ENCODE results near the gene SLC25A44. TPM values are rescaled to one million over a fixed set of nuclear protein-coding genes. Genes with fewer than 3 reads are reported as not detected.

The SLC25A44 gene
- total RNA-seq, 1 experiment from 2014 or later: 33.2 TPM

DNA sequence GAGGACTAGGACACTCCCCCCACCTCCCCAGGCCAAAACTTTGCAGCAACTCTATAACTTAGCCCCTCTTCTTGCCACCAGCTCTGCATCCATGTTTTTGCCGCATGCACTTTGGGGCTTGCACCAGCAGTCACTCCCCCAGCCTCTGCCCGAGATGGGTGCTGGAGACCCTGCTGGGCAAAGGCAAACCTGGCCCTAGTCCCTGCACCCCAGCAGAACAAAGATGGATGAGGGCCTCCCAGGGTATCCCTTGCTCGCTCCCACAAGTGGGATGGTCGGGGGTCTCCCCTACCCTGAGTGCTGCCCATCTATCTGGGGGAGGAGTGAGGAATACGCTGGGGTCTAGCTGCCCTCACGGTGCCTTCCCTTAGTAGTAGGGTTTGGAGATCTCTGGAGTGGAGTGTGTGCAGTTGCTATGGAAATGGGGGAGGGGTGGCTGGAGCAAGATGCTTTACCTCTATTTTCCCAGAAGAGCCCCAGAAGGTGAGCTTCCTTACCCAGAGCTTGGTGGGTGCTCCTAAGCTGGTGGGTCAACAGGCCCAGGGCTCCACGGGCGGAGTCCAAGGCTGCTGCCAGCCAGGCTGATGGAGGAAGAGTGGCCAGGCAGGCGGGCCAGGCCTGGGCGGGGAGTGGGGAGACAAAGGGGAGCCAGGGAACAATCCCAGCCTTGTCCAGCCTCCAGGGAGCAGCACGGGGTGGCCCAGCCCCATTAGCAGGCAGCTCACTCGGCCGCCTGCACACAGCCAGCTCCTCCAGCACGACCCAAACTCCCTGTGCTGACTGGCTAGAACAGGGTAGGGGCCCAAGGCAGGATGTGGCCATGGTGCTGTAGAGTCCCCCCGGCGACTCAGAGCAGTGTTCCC, 53.8 kb downstream of the SLC25A44 start, which contains the start of gene PAQR6:
TSS of gene PAQR6 (minus strand) at position 597 of the 863 bp plus-strand sequence. CDS start 1,325 bp downstream, outside the sequence.
- DNase-seq: peak; percentile 82
- Histone ChIP-seq H3K4me3 (ENCODE audit: insufficient read depth, low read depth, low read length) (no peak within 1 kb of the TSS), H3K27me3 (ENCODE audit: control insufficient read depth, insufficient read depth, low read length) (no peaks in the 10 kb centered on the region), H3K36me3 (replicated peaks; ENCODE audit: control insufficient read depth, insufficient read depth, low read length) (peaks cover 23% of the 10 kb centered on the region)

DNA sequence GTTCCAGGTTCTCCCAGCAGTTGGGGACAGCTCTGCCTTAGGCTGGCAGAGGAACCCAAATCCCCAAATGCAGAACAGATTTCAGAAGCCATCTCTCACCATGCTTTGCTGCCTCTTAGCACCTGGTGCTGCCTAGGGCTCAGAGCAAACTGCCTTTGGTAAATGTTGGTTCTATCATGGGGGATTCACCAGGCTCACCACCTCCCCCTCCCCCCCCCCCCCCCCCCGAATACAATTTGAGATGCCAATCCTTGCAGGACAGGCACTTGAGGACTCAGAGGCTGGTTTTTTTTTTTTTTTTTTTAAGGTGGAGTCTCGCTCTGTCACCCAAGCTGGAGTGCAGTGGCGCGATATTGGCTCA, 54.4 kb downstream of the SLC25A44 start:
- no peaks in the 10 kb centered on the region for H3K27me3 ChIP-seq (ENCODE audit: control insufficient read depth, insufficient read depth, low read length)
- no peak overlapping the region for H3K4me3 ChIP-seq (ENCODE audit: insufficient read depth, low read depth, low read length)
- H3K36me3 ChIP-seq (replicated peaks; ENCODE audit: control insufficient read depth, insufficient read depth, low read length): peaks cover 29% of the 10 kb centered on the region
- DNase-seq: peak; percentile 65

DNA sequence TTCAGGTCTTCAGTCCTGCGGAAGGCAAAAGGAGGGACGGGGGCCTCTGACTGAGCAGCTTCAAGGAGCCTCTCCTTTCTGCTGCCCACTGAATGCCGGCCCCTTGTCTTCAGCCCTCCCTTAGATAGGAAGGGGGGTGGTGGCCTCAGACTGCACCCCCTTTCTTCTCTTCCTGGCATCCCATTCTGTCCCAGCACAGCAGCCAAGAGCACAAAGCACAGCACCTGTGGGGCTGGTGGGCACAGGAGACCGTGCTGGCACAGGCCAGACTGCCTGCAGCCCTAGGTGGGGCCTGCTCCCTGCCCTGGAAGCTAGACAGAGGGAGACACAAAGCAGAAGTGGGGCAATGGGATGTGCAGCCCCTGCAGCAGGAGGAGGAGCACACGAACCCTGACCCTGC, 55.7 kb downstream of the SLC25A44 start:
- no peak for DNase-seq
- Histone ChIP-seq H3K4me3 (ENCODE audit: insufficient read depth, low read depth, low read length) (no peak overlapping the region), H3K36me3 (replicated peaks; ENCODE audit: control insufficient read depth, insufficient read depth, low read length) (peaks cover 35% of the 10 kb centered on the region), H3K27me3 (ENCODE audit: control insufficient read depth, insufficient read depth, low read length) (no peaks in the 10 kb centered on the region)

DNA sequence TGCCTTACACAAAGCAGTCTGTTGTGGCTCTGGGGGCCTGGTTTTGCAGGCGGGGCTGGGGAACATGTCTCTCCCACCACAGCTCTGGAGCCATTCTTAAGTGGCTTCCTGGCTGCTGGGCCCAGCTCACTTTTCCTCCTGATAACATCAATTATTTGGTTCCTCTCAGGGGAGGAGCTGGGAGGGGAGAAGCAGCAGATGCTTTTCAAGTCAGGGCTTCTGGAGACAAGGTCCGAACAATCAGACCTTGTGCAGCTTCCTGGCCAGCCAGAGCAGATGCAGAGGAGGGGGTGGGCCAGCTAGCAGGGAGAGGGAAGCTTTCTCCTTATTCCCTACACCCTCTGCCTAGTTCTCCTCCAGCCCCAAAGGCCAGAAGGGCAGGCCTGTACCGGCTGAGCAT, 57.6 kb downstream of the SLC25A44 start:
- Histone ChIP-seq H3K27me3 (ENCODE audit: control insufficient read depth, insufficient read depth, low read length) (no peaks in the 10 kb centered on the region), H3K4me3 (ENCODE audit: insufficient read depth, low read depth, low read length) (no peak overlapping the region), H3K36me3 (replicated peaks; ENCODE audit: control insufficient read depth, insufficient read depth, low read length) (peaks cover 36% of the 10 kb centered on the region)
- no peak for DNase-seq

DNA sequence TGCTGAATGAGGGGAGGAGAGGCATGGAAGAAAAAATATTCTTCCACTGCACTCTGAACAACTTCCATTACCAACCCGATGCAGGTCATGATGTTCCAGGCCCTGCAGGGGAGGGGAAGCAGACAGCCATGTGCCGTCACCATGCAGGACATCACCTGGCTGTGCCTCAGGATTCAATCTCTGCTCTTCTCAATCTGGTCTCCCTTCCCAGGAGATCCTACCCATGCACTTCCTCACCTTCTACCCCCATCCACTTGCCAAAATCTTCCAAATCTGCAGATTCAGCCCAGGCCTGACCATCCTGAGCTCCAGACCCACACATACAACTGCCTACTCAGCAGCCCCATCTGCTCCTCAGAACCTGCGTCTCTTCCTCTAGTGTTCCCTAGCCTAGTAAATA, 59.7 kb downstream of the SLC25A44 start:
- H3K27me3 ChIP-seq (ENCODE audit: control insufficient read depth, insufficient read depth, low read length): no peaks in the 10 kb centered on the region
- no peak overlapping the region for H3K4me3 ChIP-seq (ENCODE audit: insufficient read depth, low read depth, low read length)
- no peak for DNase-seq
- H3K36me3 ChIP-seq (replicated peaks; ENCODE audit: control insufficient read depth, insufficient read depth, low read length): peaks cover 47% of the 10 kb centered on the region

DNA sequence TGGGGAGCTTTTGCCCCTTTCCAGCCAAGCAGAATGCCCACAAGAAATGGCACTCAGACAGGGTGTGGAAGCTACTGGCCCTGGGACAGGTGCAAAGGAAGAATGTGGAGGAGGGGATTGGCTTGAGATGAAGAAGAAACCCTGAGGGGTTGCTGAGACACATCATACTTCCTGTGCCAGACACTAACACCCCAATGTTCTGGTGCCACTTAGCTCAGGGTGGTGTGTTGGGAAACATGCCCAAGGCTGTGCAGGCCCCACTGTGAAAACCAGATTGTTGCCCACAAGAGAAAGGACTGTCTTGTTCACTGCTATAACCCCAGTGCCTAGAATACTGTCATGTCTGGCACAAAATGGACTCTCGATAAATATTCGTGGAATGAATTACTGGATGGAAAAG, 63.8 kb downstream of the SLC25A44 start:
- Histone ChIP-seq H3K4me3 (ENCODE audit: insufficient read depth, low read depth, low read length) (no peak overlapping the region), H3K36me3 (replicated peaks; ENCODE audit: control insufficient read depth, insufficient read depth, low read length) (peaks cover 55% of the 10 kb centered on the region), H3K27me3 (ENCODE audit: control insufficient read depth, insufficient read depth, low read length) (no peaks in the 10 kb centered on the region)
- no peak for DNase-seq

DNA sequence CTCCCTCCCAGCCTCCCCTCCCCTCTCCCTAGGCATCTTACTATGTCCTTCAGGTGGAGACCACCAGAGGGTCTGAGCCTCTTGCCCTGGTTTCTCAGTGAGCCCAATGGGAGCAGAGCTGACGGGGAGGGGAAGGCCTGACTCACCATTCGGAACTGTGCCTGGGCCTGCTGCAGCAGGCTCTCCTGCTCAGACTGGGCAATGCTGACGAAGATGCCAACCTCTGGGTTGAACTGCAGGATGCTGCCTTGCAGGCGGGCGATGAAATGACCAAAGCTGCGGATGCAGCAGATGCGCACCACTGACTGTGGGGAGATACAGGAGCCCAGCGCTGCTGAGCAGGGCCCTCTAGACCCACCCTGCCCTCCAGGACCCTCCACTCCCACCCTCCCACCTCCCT, 65.0 kb downstream of the SLC25A44 start:
- Histone ChIP-seq H3K36me3 (replicated peaks; ENCODE audit: control insufficient read depth, insufficient read depth, low read length) (peaks cover 53% of the 10 kb centered on the region), H3K27me3 (ENCODE audit: control insufficient read depth, insufficient read depth, low read length) (no peaks in the 10 kb centered on the region), H3K4me3 (ENCODE audit: insufficient read depth, low read depth, low read length) (no peak overlapping the region)
- DNase-seq: no peak

DNA sequence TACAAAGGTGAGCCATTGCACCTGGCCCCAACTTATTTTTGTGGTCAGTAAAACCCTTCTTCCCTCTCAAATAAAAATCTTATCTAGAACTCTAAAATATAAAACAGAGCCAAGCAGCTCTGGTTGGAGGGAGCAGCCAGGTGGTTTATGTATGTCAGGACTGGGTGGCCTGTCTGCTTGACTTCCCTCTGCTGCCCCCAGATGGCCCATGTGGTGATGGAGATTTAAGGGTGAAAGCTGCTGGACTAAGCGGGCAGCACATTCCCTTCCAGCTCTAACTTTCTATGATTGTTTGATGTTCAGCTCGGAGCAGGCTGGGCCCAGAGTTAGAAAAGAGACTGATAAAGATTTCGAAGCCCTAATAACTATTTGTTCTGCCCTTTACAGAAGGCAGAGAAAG, 65.9 kb downstream of the SLC25A44 start:
- Histone ChIP-seq H3K27me3 (ENCODE audit: control insufficient read depth, insufficient read depth, low read length) (no peaks in the 10 kb centered on the region), H3K4me3 (ENCODE audit: insufficient read depth, low read depth, low read length) (no peak overlapping the region), H3K36me3 (replicated peaks; ENCODE audit: control insufficient read depth, insufficient read depth, low read length) (peaks cover 53% of the 10 kb centered on the region)
- no peak for DNase-seq

DNA sequence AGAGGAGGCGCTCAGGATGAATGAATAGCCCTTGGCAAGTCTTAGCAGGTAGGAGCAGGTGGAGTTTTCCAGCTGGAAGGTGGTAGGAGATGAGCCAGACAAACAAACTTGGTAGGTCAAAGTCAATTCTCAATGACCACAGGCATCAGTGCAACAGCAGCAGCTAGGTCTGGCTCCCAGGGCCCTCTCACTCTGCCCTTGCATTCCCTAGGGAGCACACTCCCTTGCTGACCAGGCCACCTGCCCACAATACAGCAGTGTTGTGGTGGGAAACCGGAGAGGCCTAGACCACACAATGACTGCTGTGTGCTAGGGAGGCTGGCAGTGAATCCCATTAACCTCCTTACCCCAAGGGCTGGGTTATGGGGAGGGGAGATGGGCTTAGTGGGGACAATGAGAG, 67.0 kb downstream of the SLC25A44 start:
- Histone ChIP-seq H3K27me3 (ENCODE audit: control insufficient read depth, insufficient read depth, low read length) (no peaks in the 10 kb centered on the region), H3K36me3 (replicated peaks; ENCODE audit: control insufficient read depth, insufficient read depth, low read length) (peaks cover 60% of the 10 kb centered on the region), H3K4me3 (ENCODE audit: insufficient read depth, low read depth, low read length) (no peak overlapping the region)
- DNase-seq: no peak

Other genes with a start within 250 kb of the SLC25A44 start
- gene ARHGEF2, start 215.6 kb upstream of the SLC25A44 start, total RNA-seq (2014; rRNA removed; shearing (Covaris generic)): 97.1 and 104 TPM in 2 replicates
- 427 and 445 TPM in 2 replicates for gene SSR2, start 173.2 kb upstream of the SLC25A44 start, total RNA-seq (2014; rRNA removed; shearing (Covaris generic))
- gene UBQLN4, start 140.3 kb upstream of the SLC25A44 start, total RNA-seq (2014; rRNA removed; shearing (Covaris generic)): 64.6 and 66.3 TPM in 2 replicates
- 58.0 and 74.1 TPM in 2 replicates for gene LAMTOR2, start 139.3 kb upstream of the SLC25A44 start, total RNA-seq (2014; rRNA removed; shearing (Covaris generic))
- 18.3 and 27.6 TPM in 2 replicates for gene RAB25, start 132.9 kb upstream of the SLC25A44 start, total RNA-seq (2014; rRNA removed; shearing (Covaris generic))
- gene MEX3A, start 111.6 kb upstream of the SLC25A44 start, total RNA-seq (2014; rRNA removed; shearing (Covaris generic)): 52.7 and 65.2 TPM in 2 replicates
- 101 and 119 TPM in 2 replicates for gene LMNA, start 79.4 kb upstream of the SLC25A44 start, total RNA-seq (2014; rRNA removed; shearing (Covaris generic))
- gene SEMA4A, start 40.5 kb upstream of the SLC25A44 start, total RNA-seq (2014; rRNA removed; shearing (Covaris generic)): 10.3 and 15.8 TPM in 2 replicates
- 286 and 290 TPM in 2 replicates for gene PMF1, start 18.9 kb downstream of the SLC25A44 start, total RNA-seq (2014; rRNA removed; shearing (Covaris generic))
- gene BGLAP, start 48.1 kb downstream of the SLC25A44 start, total RNA-seq (2014; rRNA removed; shearing (Covaris generic)): 1.4 and 2.7 TPM in 2 replicates
- gene PAQR6, start 54.0 kb downstream of the SLC25A44 start, total RNA-seq (2014; rRNA removed; shearing (Covaris generic)): 6.1 and 11.5 TPM in 2 replicates
- gene SMG5, start 88.7 kb downstream of the SLC25A44 start, total RNA-seq (2014; rRNA removed; shearing (Covaris generic)): 216 and 232 TPM in 2 replicates
- gene TMEM79, start 90.2 kb downstream of the SLC25A44 start, total RNA-seq (2014; rRNA removed; shearing (Covaris generic)): 2.3 and 3.1 TPM in 2 replicates
- gene GLMP, start 101.6 kb downstream of the SLC25A44 start, total RNA-seq (2014; rRNA removed; shearing (Covaris generic)): 106 and 120 TPM in 2 replicates
- gene VHLL, start 105.2 kb downstream of the SLC25A44 start, total RNA-seq (2014; rRNA removed; shearing (Covaris generic)): not detected in 2 replicates
- 826 and 946 TPM in 2 replicates for gene CCT3, start 144.2 kb downstream of the SLC25A44 start, total RNA-seq (2014; rRNA removed; shearing (Covaris generic))
- gene TSACC, start 144.4 kb downstream of the SLC25A44 start, total RNA-seq (2014; rRNA removed; shearing (Covaris generic)): 2.2 and 3.5 TPM in 2 replicates
- 0.69 and 1.3 TPM in 2 replicates for gene RHBG, start 175.1 kb downstream of the SLC25A44 start, total RNA-seq (2014; rRNA removed; shearing (Covaris generic))

Measured in H7 (cell line).